Epithelial cell of proximal tubule (primary cell): ENCODE data around the gene PTPRT. TPM values are rescaled to one million over a fixed set of nuclear protein-coding genes. Genes with fewer than 3 reads are reported as not detected.
A peak's percentile ranks its signal among the peaks of the same experiment; 100 is the strongest.

ENCODE experiments used
- DNase-seq: peaks from one replicate; pipeline ENCODE4 v3.0.0-alpha.2; 2011; ENCODE audit warnings: low read depth
- H3K4me3 ChIP-seq: 2 replicates; pipeline ENCODE4 v1.5.1; 2011; ENCODE audit warnings: low read depth, mild to moderate bottlenecking, low read length
- CTCF ChIP-seq: conservative IDR thresholded peaks from 2 replicates; pipeline ENCODE4 v1.5.1; 2012; ENCODE audit warnings: low read depth, mild to moderate bottlenecking, low read length
- total RNA-seq: library from RNA; depleted of rRNA; stranded (reverse); fragments of >200 nt; gene quantifications from 2 replicates; pipeline ENCODE4 v1.2.3, GENCODE V29; 2015

Gene PTPRT
- total RNA-seq, 1 donor from 2014 or later, result not detected

GRCh38 chr20:42690842-42691437, 498.8 kb downstream of the PTPRT start:
- no peak for TF ChIP-seq CTCF
- no peak for DNase-seq
- H3K4me3 ChIP-seq, result no peak overlapping the region

GRCh38 chr20:42688576-42688975, 501.1 kb downstream of the PTPRT start:
- TF ChIP-seq CTCF, result no peak
- no peak for DNase-seq
- no peak overlapping the region for H3K4me3 ChIP-seq

- no peak for DNase-seq
- no peak overlapping the region for H3K4me3 ChIP-seq
- TF ChIP-seq CTCF, result no peak
These were observed 503.6 kb downstream of the PTPRT start for GRCh38 chr20:42686057-42686456.

GRCh38 chr20:42678895-42679294, 510.8 kb downstream of the PTPRT start:
- DNase-seq, result no peak
- H3K4me3 ChIP-seq, result no peak overlapping the region
- TF ChIP-seq CTCF, result peak; percentile 51

GRCh38 chr20:42656130-42656529, 533.6 kb downstream of the PTPRT start:
- no peak for DNase-seq
- H3K4me3 ChIP-seq, result no peak overlapping the region
- no peak for TF ChIP-seq CTCF

GRCh38 chr20:42652266-42652665, 537.4 kb downstream of the PTPRT start:
- no peak overlapping the region for H3K4me3 ChIP-seq
- DNase-seq, result no peak
- TF ChIP-seq CTCF, result no peak

GRCh38 chr20:42650191-42650746, 539.4 kb downstream of the PTPRT start:
- DNase-seq, result no peak
- H3K4me3 ChIP-seq, result no peak overlapping the region
- TF ChIP-seq CTCF, result no peak
